CD4-positive, CD25-positive, alpha-beta regulatory T cell (primary cell): ENCODE measurements around the gene RPL41. TPM values are rescaled to one million over a fixed set of nuclear protein-coding genes. Genes with fewer than 3 reads are reported as not detected.
A peak's percentile ranks its signal among the peaks of the same experiment; 100 is the strongest.
"Not testable (repeated sequence)": the region's sequence is repeated elsewhere in the genome, so short reads cannot be mapped to it uniquely, and the experiment has no call there.

ENCODE experiments used
- ATAC-seq, 2 donors: fragments of 150-1000 bp; cut with Tn5 transposase; one replicate each; pipeline ENCODE4 v1.10.0; 2021; ENCODE audit warnings: low read depth in 2 of 2, moderate number of reproducible peaks in 2 of 2, moderate library complexity in 1 of 2
- DNase-seq, 3 donors: peaks; one replicate each; pipeline versions ENCODE4 v3.0.0 to v3.0.0-alpha.2; 2012 to 2022; ENCODE audit warnings: mixed read lengths in 1 of 3
- H3K27ac ChIP-seq: one replicate; pipeline ENCODE4 v1.7.0; 2013; ENCODE audit warnings: mild to moderate bottlenecking, low read length; ENCODE audit not compliant: insufficient read depth, poor library complexity, severe bottlenecking
- H3K27me3 ChIP-seq: one replicate; pipeline ENCODE4 v1.7.0; 2013; ENCODE audit warnings: low read length; ENCODE audit not compliant: control insufficient read depth, insufficient read depth
- H3K36me3 ChIP-seq: one replicate; pipeline ENCODE4 v1.7.0; 2013; ENCODE audit warnings: mild to moderate bottlenecking, low read length, moderate library complexity; ENCODE audit not compliant: control insufficient read depth, insufficient read depth
- H3K4me1 ChIP-seq: 2 replicates; pipeline ENCODE4 v1.7.0; 2013; ENCODE audit warnings: mild to moderate bottlenecking, low read length; ENCODE audit not compliant: insufficient read depth, control insufficient read depth, poor library complexity, severe bottlenecking
- H3K4me3 ChIP-seq: one replicate; pipeline ENCODE4 v1.7.0; 2013; ENCODE audit warnings: low read depth, mild to moderate bottlenecking, low read length, moderate library complexity
- H3K9me3 ChIP-seq, 2 experiments: 1 replicate in 1 of 2; 2 replicates in 1 of 2; pipeline ENCODE4 v1.7.0; 2013; ENCODE audit warnings: low read length in 2 of 2, mild to moderate bottlenecking in 1 of 2, moderate library complexity in 1 of 2; ENCODE audit not compliant: control insufficient read depth in 2 of 2
- H3K27ac Mint-ChIP-seq, 3 donors: one replicate each; pipeline ENCODE4 v1.8.0; 2020 to 2022; ENCODE audit warnings: mild to moderate bottlenecking in 3 of 3, mixed read lengths in 3 of 3, moderate library complexity in 2 of 3
- H3K27me3 Mint-ChIP-seq: one replicate; pipeline ENCODE4 v1.8.0; 2022; ENCODE audit warnings: mild to moderate bottlenecking, mixed read lengths
- H3K36me3 Mint-ChIP-seq: one replicate; pipeline ENCODE4 v1.8.0; 2020; ENCODE audit warnings: mixed read lengths
- H3K4me1 Mint-ChIP-seq, 4 donors: one replicate each; pipeline ENCODE4 v1.8.0; 2020 to 2022; ENCODE audit warnings: mixed read lengths in 4 of 4, mild to moderate bottlenecking in 1 of 4
- H3K4me3 Mint-ChIP-seq, 4 donors: one replicate each; pipeline ENCODE4 v1.8.0; 2020 to 2022; ENCODE audit warnings: mild to moderate bottlenecking in 4 of 4, mixed read lengths in 4 of 4, moderate library complexity in 3 of 4
- H3K9me3 Mint-ChIP-seq, 7 donors: one replicate each; pipeline ENCODE4 v1.8.0; 2020 to 2022; ENCODE audit warnings: mixed read lengths in 7 of 7, mild to moderate bottlenecking in 3 of 7, moderate library complexity in 2 of 7
- polyA plus RNA-seq, 4 donors: library from polyadenylated mRNA; unstranded; fragments of 300-500 nt; fragmentation: Illumina TruSeq; gene quantifications; one replicate each; pipeline ENCODE4 v1.2.3, GENCODE V29; 2021
- total RNA-seq: library from RNA; stranded (reverse); gene quantifications from one replicate; pipeline ENCODE4 v1.2.3, GENCODE V29; 2022

RPL41 gene
- total and polyA plus RNA-seq, 5 donors from 2014 or later: 4,134 to 9,760 (median 8,410) TPM

GRCh38 chr12:56154246-56154771, 37.9 kb downstream of the RPL41 start:
- Mint-ChIP-seq H3K9me3 (no peaks in the 10 kb centered on the region), H3K27ac (peak overlapping the region in 2 of 3 donors; percentile 41 to 55), H3K4me3 (peak overlapping the region in 3 of 4 donors; percentile 41 to 95 (median 88)), H3K27me3 (peaks cover 4% of the 10 kb centered on the region), H3K4me1 (peaks cover 14 to 61% (median 29%) of the 10 kb centered on the region in 4 donors), H3K36me3 (no peaks in the 10 kb centered on the region)
- DNase-seq (no peak), ATAC-seq (no peak)
- Histone ChIP-seq H3K36me3 (no peaks in the 10 kb centered on the region), H3K4me3 (no peak overlapping the region), H3K4me1 (peaks cover 43% of the 10 kb centered on the region), H3K27ac (no peak overlapping the region), H3K27me3 (no peaks in the 10 kb centered on the region), H3K9me3 (no peaks in the 10 kb centered on the region)

- Mint-ChIP-seq H3K4me3 (peak overlapping the region; percentile 21 to 88 (median 61)), H3K36me3 (peaks cover under 1% of the 10 kb centered on the region), H3K4me1 (peaks cover 14 to 66% (median 32%) of the 10 kb centered on the region in 4 donors), H3K27ac (peak overlapping the region in 1 of 3 donors; percentile 41), H3K9me3 (no peaks in the 10 kb centered on the region), H3K27me3 (peaks cover 4% of the 10 kb centered on the region)
- no peaks in the 10 kb centered on the region for H3K9me3 ChIP-seq
- peaks cover 48% of the 10 kb centered on the region for H3K4me1 ChIP-seq
- ATAC-seq: no peak
- H3K4me3 ChIP-seq: no peak overlapping the region
- no peak overlapping the region for H3K27ac ChIP-seq
- H3K27me3 ChIP-seq: no peaks in the 10 kb centered on the region
- DNase-seq: no peak
- H3K36me3 ChIP-seq: no peaks in the 10 kb centered on the region
Measured at GRCh38 chr12:56154818-56155217, 38.4 kb downstream of the RPL41 start.

GRCh38 chr12:56155256-56155845, 38.9 kb downstream of the RPL41 start:
- Mint-ChIP-seq H3K27ac (peak overlapping the region in 1 of 3 donors; percentile 41), H3K4me1 (peaks cover 10 to 71% (median 38%) of the 10 kb centered on the region in 4 donors), H3K27me3 (peaks cover 4% of the 10 kb centered on the region), H3K9me3 (no peaks in the 10 kb centered on the region), H3K4me3 (peak overlapping the region; percentile 59 to 88 (median 79)), H3K36me3 (peaks cover 6% of the 10 kb centered on the region)
- DNase-seq (no peak), ATAC-seq (no peak)
- peaks cover 53% of the 10 kb centered on the region for H3K4me1 ChIP-seq
- H3K9me3 ChIP-seq: no peaks in the 10 kb centered on the region
- H3K36me3 ChIP-seq: peaks cover 2% of the 10 kb centered on the region
- no peaks in the 10 kb centered on the region for H3K27me3 ChIP-seq
- H3K27ac ChIP-seq: no peak overlapping the region
- no peak overlapping the region for H3K4me3 ChIP-seq

- DNase-seq, H3K9me3 ChIP-seq, H3K27ac ChIP-seq, H3K9me3 Mint-ChIP-seq, ATAC-seq, H3K27me3 ChIP-seq, H3K27me3 Mint-ChIP-seq: not testable (repeated sequence)
- Mint-ChIP-seq H3K4me3 (peak overlapping the region; percentile 92 to 100 (median 100)), H3K27ac (peak overlapping the region in 2 of 3 donors; percentile 98 to 100), H3K36me3 (peaks cover 14% of the 10 kb centered on the region), H3K4me1 (peaks cover 6 to 71% (median 38%) of the 10 kb centered on the region in 4 donors)
- peak overlapping the region; percentile 98 for H3K4me3 ChIP-seq
- H3K36me3 ChIP-seq: peaks cover 14% of the 10 kb centered on the region
- peaks cover 55% of the 10 kb centered on the region for H3K4me1 ChIP-seq
Measured at GRCh38 chr12:56156464-56157200, 40.2 kb downstream of the RPL41 start.

- H3K4me1 Mint-ChIP-seq: peaks cover 0 to 68% (median 34%) of the 10 kb centered on the region in 4 donors
- DNase-seq: peak; percentile 55 to 84 (median 72)
- H3K36me3 ChIP-seq: peaks cover 22% of the 10 kb centered on the region
- ATAC-seq: peak; percentile 46 to 50
- H3K4me3 ChIP-seq: peak overlapping the region; percentile 98
- no peaks in the 10 kb centered on the region for H3K27me3 ChIP-seq
- H3K36me3 Mint-ChIP-seq: peaks cover 16% of the 10 kb centered on the region
- H3K27ac ChIP-seq: peak overlapping the region; percentile 95
- H3K4me1 ChIP-seq: peaks cover 53% of the 10 kb centered on the region
- H3K9me3 Mint-ChIP-seq: no peaks in the 10 kb centered on the region
- peaks cover 4% of the 10 kb centered on the region for H3K27me3 Mint-ChIP-seq
- no peaks in the 10 kb centered on the region for H3K9me3 ChIP-seq
- H3K27ac Mint-ChIP-seq: peak overlapping the region; percentile 95 to 100 (median 98)
- H3K4me3 Mint-ChIP-seq: peak overlapping the region; percentile 92 to 100 (median 100)
Measured at GRCh38 chr12:56157201-56158028, 41.0 kb downstream of the RPL41 start.

GRCh38 chr12:56158029-56158925, 41.8 kb downstream of the RPL41 start, which contains the start of gene MYL6:
MYL6 (plus strand) TSS chr12:56158359; CDS start chr12:56158402, 43 bp downstream.
- Mint-ChIP-seq H3K4me1 (peaks cover 0 to 61% (median 31%) of the 10 kb centered on the region in 4 donors), H3K9me3 (no peaks in the 10 kb centered on the region), H3K27me3 (no peaks in the 10 kb centered on the region), H3K4me3 (peak within 1 kb of the TSS; percentile 92 to 100 (median 100)), H3K36me3 (peaks cover 16% of the 10 kb centered on the region), H3K27ac (peak within 1 kb of the TSS; percentile 98 to 100 (median 100))
- no peaks in the 10 kb centered on the region for H3K27me3 ChIP-seq
- H3K36me3 ChIP-seq: peaks cover 31% of the 10 kb centered on the region
- ATAC-seq: peak; percentile 89 to 91
- DNase-seq: peak; percentile 90 to 97 (median 91)
- H3K27ac ChIP-seq: peak within 1 kb of the TSS; percentile 95
- H3K4me3 ChIP-seq: peak within 1 kb of the TSS; percentile 98
- no peaks in the 10 kb centered on the region for H3K9me3 ChIP-seq
- H3K4me1 ChIP-seq: peaks cover 46% of the 10 kb centered on the region
